AG04449 (cell line): Measurements from ENCODE around the gene PLPP3.

Source experiments
- CTCF ChIA-PET: fragments of 350-600 bp; formaldehyde crosslinking; extraction: SDS; loops from one replicate; lab custom pipeline; 2021; ENCODE audit warnings: antibody characterized with exemption; lab: Yijun Ruan, JAX
- POLR2A ChIA-PET: fragments of 400-600, 350-600 bp; formaldehyde crosslinking; extraction: SDS; loops from one replicate; lab custom pipeline; 2020; ENCODE audit warnings: antibody characterized with exemption, inconsistent platforms; lab: Yijun Ruan, JAX
- DNase-seq: peaks from one replicate; pipeline ENCODE4 v3.0.0-alpha.2; 2010; ENCODE audit warnings: low read depth, low spot score
- H3K4me3 ChIP-seq: 2 replicates; pipeline ENCODE4 v1.5.1; 2011; ENCODE audit warnings: low read depth, mild to moderate bottlenecking, control low read depth, low read length
- CTCF ChIP-seq: IDR thresholded peaks from one replicate; pipeline ENCODE4 v1.5.1; 2011; ENCODE audit warnings: mild to moderate bottlenecking, moderate library complexity, low read length, control low read depth, inconsistent platforms; ENCODE audit not compliant: insufficient read depth; ENCODE audit errors: missing control alignments

Gene PLPP3

GRCh38 chr1:56566061-56566744, 13.2 kb downstream of the PLPP3 start:
- CTCF ChIA-PET: interaction anchor here (1.7 kb wide), 1 partner anchor 11 kb away, joined by 6 read pairs; no protein-coding TSS in a partner anchor
- no peak overlapping the region for H3K4me3 ChIP-seq
- POLR2A ChIA-PET: no interaction called here
- TF ChIP-seq CTCF: no peak
- no peak for DNase-seq

DNA sequence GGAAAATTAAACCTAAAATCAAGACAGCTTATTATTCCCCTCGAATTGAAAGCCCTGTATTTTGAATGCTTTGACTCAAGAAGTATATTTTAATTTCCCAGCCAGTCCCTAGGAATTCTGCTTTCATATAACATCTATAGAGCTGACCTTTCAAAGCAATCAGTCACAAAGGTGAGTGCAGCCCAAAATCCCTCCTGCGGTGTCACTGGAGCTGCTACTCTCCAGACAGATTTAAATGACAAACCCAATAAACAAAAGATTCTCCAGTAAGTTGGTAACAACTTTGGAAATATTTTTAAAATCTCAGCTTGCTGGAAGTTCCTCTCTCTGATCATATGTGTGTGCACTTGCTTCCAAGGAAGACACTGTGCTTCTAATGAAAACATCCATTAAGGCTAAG, 14.7 kb downstream of the PLPP3 start:
- no peak for DNase-seq
- POLR2A ChIA-PET: interaction anchor here (0.6 kb wide), 1 partner anchor 933 kb away, joined by 6 read pairs; no protein-coding TSS in a partner anchor
- no peak for TF ChIP-seq CTCF
- no peak overlapping the region for H3K4me3 ChIP-seq
- CTCF ChIA-PET: interaction anchor here (1.1 to 1.6 kb wide), 3 partner anchors 9 to 20 kb away, joined by 5 to 6 read pairs (median 5); no protein-coding TSS in a partner anchor

DNA sequence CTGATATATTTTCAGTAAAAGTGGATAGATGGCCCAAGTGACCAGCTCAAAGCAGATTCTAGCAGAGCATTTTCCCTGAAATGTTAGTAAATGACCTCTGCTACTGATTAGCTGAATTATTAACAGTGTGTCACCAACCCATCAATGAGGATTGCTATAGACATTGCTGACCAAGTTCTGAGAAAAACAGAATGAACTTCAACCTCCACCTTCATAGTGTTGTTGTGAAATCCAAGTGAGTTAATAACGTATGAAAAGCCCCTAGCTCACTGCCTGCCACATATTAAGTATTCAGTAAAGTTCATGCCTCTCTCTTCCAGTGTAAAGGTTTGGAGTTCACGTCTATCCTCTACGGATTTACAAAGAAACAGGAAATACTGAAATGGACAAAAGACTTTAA, 15.8 kb downstream of the PLPP3 start:
- DNase-seq: no peak
- no peak for TF ChIP-seq CTCF
- no peak overlapping the region for H3K4me3 ChIP-seq
- CTCF ChIA-PET: interaction anchor here (1.1 kb wide), 1 partner anchor 21 kb away, joined by 5 read pairs; no protein-coding TSS in a partner anchor
- POLR2A ChIA-PET: no interaction called here

DNA sequence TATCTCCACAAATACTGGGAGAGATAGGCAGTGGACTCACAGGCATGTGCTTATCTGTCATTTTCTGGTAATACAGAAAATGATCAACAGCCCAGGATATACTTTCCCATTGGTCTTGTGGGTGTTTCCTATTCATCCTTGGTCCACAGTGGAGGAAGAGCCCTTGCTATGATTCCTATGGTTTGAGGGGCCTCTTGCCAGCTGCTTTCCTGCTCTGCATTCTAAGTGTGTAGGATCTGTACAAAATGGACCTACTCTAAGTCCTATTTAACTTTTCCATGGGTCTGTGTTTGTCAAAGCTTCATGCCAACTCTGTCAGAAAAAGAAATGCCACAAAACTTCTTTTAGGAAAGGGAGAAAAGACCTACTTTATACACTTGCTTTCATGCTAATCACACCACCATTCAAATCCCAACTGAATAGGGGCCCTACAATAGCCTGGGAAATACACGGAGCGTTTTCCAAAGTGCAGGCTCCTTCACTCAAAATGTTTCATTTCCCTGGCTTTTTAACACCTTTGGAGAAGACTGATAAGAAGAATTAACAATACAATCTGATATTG, 16.4 kb downstream of the PLPP3 start:
- H3K4me3 ChIP-seq: no peak overlapping the region
- no peak for TF ChIP-seq CTCF
- ChIA-PET POLR2A (no interaction called here), CTCF (no interaction called here)
- DNase-seq: no peak

GRCh38 chr1:56561227-56562019, 17.9 kb downstream of the PLPP3 start:
- no peak for DNase-seq
- TF ChIP-seq CTCF: no peak
- POLR2A ChIA-PET: no interaction called here
- H3K4me3 ChIP-seq: no peak overlapping the region
- CTCF ChIA-PET: interaction anchor here (1.8 kb wide), 1 partner anchor 14 kb away, joined by 7 read pairs; no protein-coding TSS in a partner anchor
